ENCODE results near the gene GKN2. TPM values are rescaled to one million over a fixed set of nuclear protein-coding genes. Genes with fewer than 3 reads are reported as not detected.
A peak's percentile ranks its signal among the peaks of the same experiment; 100 is the strongest.

Gene GKN2
- total RNA-seq, 1 donor from 2014 or later: 77.2 TPM

DNA sequence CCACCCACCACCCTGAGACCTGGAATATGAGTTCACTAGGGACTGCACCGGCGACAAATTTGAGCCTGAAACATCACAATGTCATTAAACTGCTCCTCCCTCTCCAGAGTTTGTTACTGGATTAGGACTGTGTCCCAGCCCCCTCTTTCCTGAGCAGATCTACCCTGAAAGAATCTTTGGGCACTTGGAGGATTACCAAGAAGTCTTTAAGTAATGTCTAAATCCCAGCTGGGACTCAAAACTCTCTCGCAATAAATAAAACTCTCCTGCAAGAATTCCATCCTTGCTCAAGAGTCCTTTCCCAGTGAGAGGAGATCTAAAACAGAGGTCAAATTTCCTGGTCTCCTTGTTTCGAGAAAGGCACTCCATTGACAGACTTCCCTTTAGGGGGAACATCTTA lies 20.9 kb downstream of the GKN2 start:
- Histone ChIP-seq H3K36me3 (no peaks in the 10 kb centered on the region), H3K4me1 (peaks cover 10% of the 10 kb centered on the region), H3K4me3 (no peak overlapping the region), H3K27ac (peak overlapping the region; percentile 12), H3K9me3 (no peaks in the 10 kb centered on the region), H3K27me3 (no peaks in the 10 kb centered on the region)
- TF ChIP-seq, protein P1, sequence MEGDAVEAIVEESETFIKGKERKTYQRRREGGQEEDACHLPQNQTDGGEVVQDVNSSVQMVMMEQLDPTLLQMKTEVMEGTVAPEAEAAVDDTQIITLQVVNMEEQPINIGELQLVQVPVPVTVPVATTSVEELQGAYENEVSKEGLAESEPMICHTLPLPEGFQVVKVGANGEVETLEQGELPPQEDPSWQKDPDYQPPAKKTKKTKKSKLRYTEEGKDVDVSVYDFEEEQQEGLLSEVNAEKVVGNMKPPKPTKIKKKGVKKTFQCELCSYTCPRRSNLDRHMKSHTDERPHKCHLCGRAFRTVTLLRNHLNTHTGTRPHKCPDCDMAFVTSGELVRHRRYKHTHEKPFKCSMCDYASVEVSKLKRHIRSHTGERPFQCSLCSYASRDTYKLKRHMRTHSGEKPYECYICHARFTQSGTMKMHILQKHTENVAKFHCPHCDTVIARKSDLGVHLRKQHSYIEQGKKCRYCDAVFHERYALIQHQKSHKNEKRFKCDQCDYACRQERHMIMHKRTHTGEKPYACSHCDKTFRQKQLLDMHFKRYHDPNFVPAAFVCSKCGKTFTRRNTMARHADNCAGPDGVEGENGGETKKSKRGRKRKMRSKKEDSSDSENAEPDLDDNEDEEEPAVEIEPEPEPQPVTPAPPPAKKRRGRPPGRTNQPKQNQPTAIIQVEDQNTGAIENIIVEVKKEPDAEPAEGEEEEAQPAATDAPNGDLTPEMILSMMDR (IDR thresholded peaks at IDR 0.05): no peak
- intact Hi-C loops (cut with DNase I): no loop called here
- ATAC-seq (no peak), DNase-seq (no peak)

DNA sequence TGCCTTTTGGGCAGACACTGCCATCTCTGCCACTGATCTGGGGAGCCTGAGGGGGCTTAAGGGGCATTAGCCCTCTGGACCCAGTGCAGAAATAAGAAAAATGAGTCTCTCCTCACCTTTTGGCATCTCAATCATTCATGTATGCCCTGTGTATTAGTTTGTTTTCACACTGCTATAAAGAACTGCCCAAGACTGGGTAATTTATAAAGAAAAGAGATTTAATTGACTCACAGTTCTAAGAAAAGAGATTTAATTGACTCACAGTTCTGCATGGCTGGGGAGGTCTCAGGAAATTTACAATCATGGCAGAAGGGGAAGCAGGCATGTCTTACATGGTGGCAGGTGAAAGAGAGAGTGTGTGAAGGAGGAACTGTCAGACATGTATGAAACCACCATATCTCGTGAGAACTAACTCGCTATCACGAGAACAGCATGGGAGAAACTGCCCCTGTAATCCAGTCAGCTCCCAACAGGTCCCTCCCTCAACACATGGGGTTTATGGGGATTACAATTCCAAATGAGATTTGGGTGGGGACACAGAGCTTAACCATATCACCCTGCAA lies 21.5 kb downstream of the GKN2 start:
- H3K9me3 ChIP-seq: no peaks in the 10 kb centered on the region
- no peak overlapping the region for H3K27ac ChIP-seq
- no peaks in the 10 kb centered on the region for H3K36me3 ChIP-seq
- ATAC-seq (no peak), DNase-seq (no peak)
- H3K4me3 ChIP-seq: no peak overlapping the region
- TF ChIP-seq, protein P1 (IDR thresholded peaks at IDR 0.05): no peak
- H3K4me1 ChIP-seq: peaks cover 5% of the 10 kb centered on the region
- intact Hi-C loops (cut with DNase I): no loop called here
- H3K27me3 ChIP-seq: no peaks in the 10 kb centered on the region

DNA sequence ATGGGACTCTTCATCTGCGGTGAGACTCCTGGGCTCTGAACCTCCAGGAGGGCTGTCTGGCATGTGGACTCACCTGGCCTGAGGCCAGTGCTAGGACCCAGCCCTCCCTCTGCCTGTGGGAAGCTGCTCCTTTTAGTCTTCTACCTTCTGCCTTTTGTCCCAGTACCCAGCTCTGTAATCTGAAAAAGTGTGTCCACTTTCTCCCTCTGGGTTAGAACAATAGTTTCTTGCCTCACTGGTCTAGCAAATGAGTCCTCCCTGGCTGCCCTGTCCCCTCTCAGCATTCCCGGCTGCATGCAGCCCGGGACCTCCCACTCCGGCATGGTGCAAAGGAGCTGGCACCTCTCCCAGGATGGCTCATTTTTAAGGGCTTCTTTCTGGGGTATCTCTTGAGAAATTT lies 25.9 kb downstream of the GKN2 start:
- no peaks in the 10 kb centered on the region for H3K36me3 ChIP-seq
- no peak overlapping the region for H3K27ac ChIP-seq
- DNase-seq (no peak), ATAC-seq (no peak)
- no peak overlapping the region for H3K4me3 ChIP-seq
- no peaks in the 10 kb centered on the region for H3K9me3 ChIP-seq
- TF ChIP-seq, protein P1 (IDR thresholded peaks at IDR 0.05): no peak
- no peaks in the 10 kb centered on the region for H3K27me3 ChIP-seq
- intact Hi-C loops (cut with DNase I): loop anchor here (5.0 to 10.0 kb wide), 2 partner anchors 174 to 222 kb away; no protein-coding TSS in a partner anchor
- no peaks in the 10 kb centered on the region for H3K4me1 ChIP-seq

DNA sequence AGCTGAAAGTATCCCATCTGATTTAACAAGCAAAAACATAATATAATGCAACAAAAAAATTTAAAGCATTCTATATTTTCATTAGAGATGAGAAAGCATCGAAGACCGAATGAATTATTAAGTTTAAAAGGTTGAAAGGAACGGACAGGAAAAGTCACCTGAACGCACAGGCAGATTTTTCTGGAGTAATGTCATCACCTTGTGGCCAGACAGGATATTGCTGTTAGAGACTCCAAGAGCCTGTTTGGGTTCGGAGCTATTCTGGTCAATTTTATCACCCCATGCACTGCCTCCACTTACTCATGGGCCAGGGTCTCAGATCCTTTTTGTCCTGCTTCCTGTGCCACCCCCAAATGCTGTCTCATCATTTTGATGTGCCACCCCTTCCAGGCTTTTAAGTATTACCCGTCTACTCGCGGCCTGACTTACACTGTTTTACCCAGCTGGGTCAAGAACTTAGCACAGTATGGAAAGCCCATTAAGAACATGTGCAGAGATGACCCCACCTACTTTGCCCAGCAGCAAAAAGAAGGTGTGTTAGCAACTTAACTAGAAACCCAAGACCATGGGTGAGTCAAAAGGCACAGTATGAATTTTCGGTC lies 27.3 kb downstream of the GKN2 start:
- H3K4me3 ChIP-seq: no peak overlapping the region
- ATAC-seq: peak; percentile 86
- TF ChIP-seq, protein P1 (IDR thresholded peaks at IDR 0.05): peak; percentile 88
- H3K4me1 ChIP-seq: no peaks in the 10 kb centered on the region
- DNase-seq: no peak
- intact Hi-C loops (cut with DNase I): loop anchor here (5.0 to 10.0 kb wide), 2 partner anchors 173 to 221 kb away; no protein-coding TSS in a partner anchor
- H3K27ac ChIP-seq: no peak overlapping the region
- H3K27me3 ChIP-seq: no peaks in the 10 kb centered on the region
- H3K36me3 ChIP-seq: no peaks in the 10 kb centered on the region
- H3K9me3 ChIP-seq: no peaks in the 10 kb centered on the region

DNA sequence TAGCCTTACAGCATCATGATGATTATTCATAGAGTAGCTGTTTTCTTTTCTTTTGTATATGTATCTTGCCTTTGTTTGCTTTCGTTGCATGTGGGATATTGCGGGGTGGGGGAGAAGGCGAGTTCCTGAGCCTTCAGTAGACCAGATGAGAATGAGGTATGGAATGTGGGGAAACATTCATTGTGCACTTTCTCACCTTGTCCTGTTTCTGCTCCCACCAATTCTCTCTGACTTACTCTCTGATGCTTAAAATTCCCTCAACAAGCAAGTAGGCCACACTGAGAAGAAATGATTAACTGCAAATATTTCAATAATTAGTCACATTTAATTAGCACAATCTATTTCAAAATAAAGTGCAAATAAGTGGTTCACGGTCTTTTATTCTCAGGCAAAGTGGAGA lies 31.0 kb downstream of the GKN2 start:
- H3K9me3 ChIP-seq: no peaks in the 10 kb centered on the region
- TF ChIP-seq, protein P1 (IDR thresholded peaks at IDR 0.05): no peak
- intact Hi-C loops (cut with DNase I): loop anchor here (10.0 kb wide), 1 partner anchor 217 kb away; no protein-coding TSS in a partner anchor
- no peak for ATAC-seq
- H3K27ac ChIP-seq: no peak overlapping the region
- DNase-seq: no peak
- no peaks in the 10 kb centered on the region for H3K4me1 ChIP-seq
- H3K27me3 ChIP-seq: no peaks in the 10 kb centered on the region
- no peaks in the 10 kb centered on the region for H3K36me3 ChIP-seq
- H3K4me3 ChIP-seq: no peak overlapping the region
